ENCODE results near the gene MYO7B. TPM values are rescaled to one million over a fixed set of nuclear protein-coding genes. Genes with fewer than 3 reads are reported as not detected.

Gene MYO7B
- total RNA-seq, 4 donors from 2014 or later, result 0.07 to 0.83 (median 0.51) TPM; not detected in 1

DNA sequence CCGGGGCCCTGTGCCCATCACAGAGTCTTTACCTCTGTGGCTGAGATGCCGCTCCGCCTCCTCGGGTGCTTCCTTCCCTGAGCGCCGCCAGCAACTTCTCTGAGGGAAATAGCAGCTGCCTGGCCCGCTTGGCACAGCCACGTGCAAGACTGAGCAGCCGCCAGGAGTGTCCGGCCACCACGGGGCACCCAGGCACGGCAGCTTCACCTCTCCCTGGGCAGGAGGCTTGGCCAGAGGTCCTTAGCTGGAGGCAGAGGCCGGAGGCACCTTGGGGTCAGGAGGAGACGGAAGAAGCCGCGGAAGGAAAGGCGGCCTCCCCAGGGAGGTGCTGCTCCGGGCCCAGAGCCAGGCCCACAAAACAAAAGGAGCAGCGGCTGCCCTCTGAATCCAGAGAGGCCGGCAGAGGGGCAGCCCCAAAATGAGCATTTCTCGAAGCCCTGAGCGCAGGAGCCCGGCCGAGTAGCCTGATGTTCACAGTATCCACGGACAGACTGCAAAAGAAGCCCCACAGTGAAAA is 145.9 kb downstream of the MYO7B start:
- peak; percentile 67 to 75 for ATAC-seq
- H3K4me1 ChIP-seq, result peaks cover 9 to 11% of the 10 kb centered on the region in 2 donors
- peak overlapping the region; percentile 32 to 60 (median 40) for H3K27ac ChIP-seq
- H3K4me3 ChIP-seq, result peak overlapping the region; percentile 39 to 52 (median 50)
- no peaks in the 10 kb centered on the region for H3K36me3 ChIP-seq
- in situ Hi-C loops (cut with MboI; ENCODE audit: low sequenced_read_pairs in 4 of 4), result no loop called here
- H3K9me3 ChIP-seq, result no peaks in the 10 kb centered on the region
- no peaks in the 10 kb centered on the region for H3K27me3 ChIP-seq
- TF ChIP-seq, protein P1, sequence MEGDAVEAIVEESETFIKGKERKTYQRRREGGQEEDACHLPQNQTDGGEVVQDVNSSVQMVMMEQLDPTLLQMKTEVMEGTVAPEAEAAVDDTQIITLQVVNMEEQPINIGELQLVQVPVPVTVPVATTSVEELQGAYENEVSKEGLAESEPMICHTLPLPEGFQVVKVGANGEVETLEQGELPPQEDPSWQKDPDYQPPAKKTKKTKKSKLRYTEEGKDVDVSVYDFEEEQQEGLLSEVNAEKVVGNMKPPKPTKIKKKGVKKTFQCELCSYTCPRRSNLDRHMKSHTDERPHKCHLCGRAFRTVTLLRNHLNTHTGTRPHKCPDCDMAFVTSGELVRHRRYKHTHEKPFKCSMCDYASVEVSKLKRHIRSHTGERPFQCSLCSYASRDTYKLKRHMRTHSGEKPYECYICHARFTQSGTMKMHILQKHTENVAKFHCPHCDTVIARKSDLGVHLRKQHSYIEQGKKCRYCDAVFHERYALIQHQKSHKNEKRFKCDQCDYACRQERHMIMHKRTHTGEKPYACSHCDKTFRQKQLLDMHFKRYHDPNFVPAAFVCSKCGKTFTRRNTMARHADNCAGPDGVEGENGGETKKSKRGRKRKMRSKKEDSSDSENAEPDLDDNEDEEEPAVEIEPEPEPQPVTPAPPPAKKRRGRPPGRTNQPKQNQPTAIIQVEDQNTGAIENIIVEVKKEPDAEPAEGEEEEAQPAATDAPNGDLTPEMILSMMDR (IDR thresholded peaks at IDR 0.05 in 4 of 5, conservative IDR thresholded peaks at IDR 0.05 in 1 of 5), result no peak
- intact Hi-C loops (cut with DNase I; ENCODE audit: low total_unique reads), result no loop called here
- peak; percentile 50 to 65 for DNase-seq

DNA sequence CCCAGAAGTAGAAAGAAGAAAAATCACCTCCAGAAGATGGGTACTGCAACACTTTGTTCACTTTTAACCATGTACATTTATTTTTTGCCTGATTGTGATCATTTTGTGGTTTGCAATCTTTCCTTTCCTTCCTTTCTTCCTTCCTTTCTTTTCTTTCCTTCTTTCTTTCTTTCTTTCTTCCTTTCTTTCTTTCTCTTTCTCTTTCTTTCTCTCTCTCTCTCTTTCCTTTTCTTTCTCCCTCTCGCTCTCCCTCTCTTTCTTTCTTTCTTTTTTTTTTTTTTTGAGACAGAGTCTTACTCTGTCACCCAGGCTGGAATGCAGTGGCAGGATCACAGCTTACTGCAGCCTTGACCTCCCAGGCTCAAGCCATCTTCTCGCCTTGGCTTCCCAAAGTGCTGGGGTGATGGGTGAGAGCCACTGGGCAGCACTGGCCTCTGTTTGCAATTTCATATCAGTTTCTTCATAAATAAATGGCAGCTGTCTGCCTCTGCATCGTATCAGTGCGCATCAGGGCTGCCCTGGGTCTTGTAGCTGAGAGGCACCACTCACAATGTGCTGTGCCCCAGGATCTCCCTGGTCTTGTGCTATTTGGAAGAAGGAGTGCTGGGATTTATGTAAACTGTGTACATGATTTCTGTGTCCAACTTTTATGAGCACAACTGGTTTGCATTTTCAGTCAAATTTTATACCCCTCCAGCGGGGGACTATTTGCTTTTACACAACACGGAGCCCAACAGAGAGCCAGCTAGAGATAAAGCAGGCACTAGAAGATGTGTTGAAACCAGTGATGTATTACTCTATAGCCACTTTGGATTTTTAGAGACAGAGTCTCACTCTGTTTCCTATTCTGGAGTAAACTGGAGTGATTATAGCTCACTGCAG is 146.7 kb downstream of the MYO7B start:
- DNase-seq (no peak), ATAC-seq (no peak)
- in situ Hi-C loops (cut with MboI; ENCODE audit: low sequenced_read_pairs in 4 of 4) (no loop called here), intact Hi-C loops (cut with DNase I; ENCODE audit: low total_unique reads) (no loop called here)
- H3K4me1 ChIP-seq, result peaks cover 9 to 11% of the 10 kb centered on the region in 2 donors
- no peaks in the 10 kb centered on the region for H3K36me3 ChIP-seq
- TF ChIP-seq, protein P1 (IDR thresholded peaks at IDR 0.05 in 4 of 5, conservative IDR thresholded peaks at IDR 0.05 in 1 of 5), result no peak
- TF ChIP-seq POLR2A (IDR thresholded peaks at IDR 0.05), result no peak
- no peaks in the 10 kb centered on the region for H3K9me3 ChIP-seq
- H3K27ac ChIP-seq, result no peak overlapping the region
- H3K4me3 ChIP-seq, result no peak overlapping the region
- no peaks in the 10 kb centered on the region for H3K27me3 ChIP-seq

DNA sequence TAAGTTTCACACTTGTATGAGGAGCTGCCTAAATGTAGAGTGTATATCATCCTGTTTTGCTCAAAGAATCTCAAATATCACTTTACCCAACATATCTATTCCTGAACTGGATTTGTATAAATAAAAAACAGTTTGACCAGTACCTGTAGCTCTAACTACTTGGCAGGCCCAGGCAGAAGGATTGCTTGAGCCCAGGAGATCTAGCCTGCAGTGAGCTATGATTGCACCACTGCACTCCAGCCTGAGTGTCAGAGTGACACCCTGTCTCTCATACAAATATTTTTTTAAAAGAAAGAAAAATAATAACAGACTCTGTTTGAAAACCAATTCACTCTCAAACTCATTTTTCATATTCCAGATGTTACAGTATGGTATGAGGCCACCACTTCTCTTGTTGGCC is 147.6 kb downstream of the MYO7B start:
- ATAC-seq, result no peak
- Histone ChIP-seq H3K9me3 (no peaks in the 10 kb centered on the region), H3K27me3 (no peaks in the 10 kb centered on the region), H3K27ac (no peak overlapping the region), H3K36me3 (no peaks in the 10 kb centered on the region), H3K4me3 (no peak overlapping the region), H3K4me1 (peaks cover 9 to 11% of the 10 kb centered on the region in 2 donors)
- in situ Hi-C loops (cut with MboI; ENCODE audit: low sequenced_read_pairs in 4 of 4), result no loop called here
- no peak for DNase-seq
- intact Hi-C loops (cut with DNase I; ENCODE audit: low total_unique reads), result no loop called here
- TF ChIP-seq POLR2A (IDR thresholded peaks at IDR 0.05), result no peak
- TF ChIP-seq, protein P1 (IDR thresholded peaks at IDR 0.05 in 4 of 5, conservative IDR thresholded peaks at IDR 0.05 in 1 of 5), result no peak

DNA sequence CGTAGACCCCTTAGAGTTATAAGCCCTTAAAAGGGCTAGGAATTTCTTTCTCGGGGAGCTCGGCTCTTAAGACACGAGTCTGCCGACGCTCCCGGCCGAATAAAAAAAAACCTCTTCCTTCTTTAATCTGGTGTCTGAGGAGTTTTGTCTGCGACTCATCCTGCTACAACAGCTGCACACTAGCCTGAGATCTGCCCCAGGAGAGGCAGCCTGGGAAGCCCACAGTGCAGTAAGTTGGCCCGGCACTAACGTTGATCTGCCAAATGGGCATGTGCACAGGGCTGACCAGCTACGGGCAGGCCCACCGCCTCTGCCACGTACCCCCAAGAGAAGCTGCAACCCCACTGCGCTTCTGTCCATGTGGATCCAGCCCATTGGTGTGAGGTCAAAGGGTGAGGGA is 148.3 kb downstream of the MYO7B start:
- H3K36me3 ChIP-seq, result no peaks in the 10 kb centered on the region
- intact Hi-C loops (cut with DNase I; ENCODE audit: low total_unique reads), result no loop called here
- no peak overlapping the region for H3K4me3 ChIP-seq
- H3K27me3 ChIP-seq, result no peaks in the 10 kb centered on the region
- TF ChIP-seq, protein P1 (IDR thresholded peaks at IDR 0.05 in 4 of 5, conservative IDR thresholded peaks at IDR 0.05 in 1 of 5), result no peak
- in situ Hi-C loops (cut with MboI; ENCODE audit: low sequenced_read_pairs in 4 of 4), result no loop called here
- H3K4me1 ChIP-seq, result peaks cover 9 to 11% of the 10 kb centered on the region in 2 donors
- ATAC-seq (no peak), DNase-seq (no peak)
- H3K9me3 ChIP-seq, result no peaks in the 10 kb centered on the region
- no peak overlapping the region for H3K27ac ChIP-seq
